ENCODE measurements around the gene MARCHF3.
"Not testable (repeated sequence)": the region's sequence is repeated elsewhere in the genome, so short reads cannot be mapped to it uniquely, and the experiment has no call there.

Gene MARCHF3

DNA sequence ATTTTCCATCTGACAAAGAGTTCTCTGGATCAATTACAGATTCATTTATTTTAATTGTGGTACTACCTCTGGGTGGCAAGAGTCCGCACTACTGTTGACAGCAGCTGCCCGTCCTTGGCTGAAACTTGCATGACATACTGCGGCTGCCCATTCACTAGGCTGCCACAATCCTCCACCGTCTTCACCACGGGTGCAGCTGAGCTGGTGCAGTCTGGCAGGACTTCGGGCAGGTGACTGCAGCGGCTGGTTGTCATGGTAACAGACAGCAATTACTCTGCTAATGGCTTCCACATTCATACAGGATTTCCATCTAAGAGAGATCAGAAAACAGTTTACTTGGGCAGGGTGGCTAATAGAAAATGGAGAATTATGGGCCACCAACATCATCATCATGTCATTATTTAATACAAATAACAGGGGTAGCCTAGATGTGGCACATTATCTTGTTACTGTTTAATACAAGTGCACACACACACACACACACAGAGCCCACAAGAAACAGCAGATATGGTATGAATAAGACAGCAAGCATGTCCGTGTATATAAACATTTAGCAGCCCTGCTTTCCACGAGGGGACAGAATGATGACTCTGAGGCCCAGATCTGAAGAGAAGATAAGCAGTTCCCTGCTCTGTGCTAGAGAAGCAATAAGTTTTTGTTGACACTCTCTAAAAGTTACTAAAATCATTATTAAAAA is 112.3 kb downstream of the MARCHF3 start:
- no peak for DNase-seq (ENCODE audit: low read depth)

DNA sequence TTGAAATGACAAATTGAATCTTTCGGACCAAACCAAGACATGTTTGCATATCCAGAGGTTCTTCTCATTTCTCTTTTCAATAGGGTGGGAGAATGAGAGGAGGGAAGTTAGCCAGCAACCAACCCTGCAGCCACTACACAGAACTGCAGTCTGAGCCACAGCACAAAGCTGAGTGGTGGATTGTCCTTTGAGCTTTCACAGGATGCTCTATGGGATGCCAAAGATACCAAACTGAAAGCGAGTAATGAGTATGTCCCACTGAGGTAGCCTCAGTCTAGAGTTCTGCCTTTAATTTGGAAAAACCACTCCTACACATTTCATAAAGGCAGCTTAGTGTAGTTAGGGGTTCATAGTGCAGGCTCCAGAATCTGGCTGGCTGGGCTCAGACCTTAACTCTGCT is 114.9 kb downstream of the MARCHF3 start:
- no peak for DNase-seq (ENCODE audit: low read depth)

DNA sequence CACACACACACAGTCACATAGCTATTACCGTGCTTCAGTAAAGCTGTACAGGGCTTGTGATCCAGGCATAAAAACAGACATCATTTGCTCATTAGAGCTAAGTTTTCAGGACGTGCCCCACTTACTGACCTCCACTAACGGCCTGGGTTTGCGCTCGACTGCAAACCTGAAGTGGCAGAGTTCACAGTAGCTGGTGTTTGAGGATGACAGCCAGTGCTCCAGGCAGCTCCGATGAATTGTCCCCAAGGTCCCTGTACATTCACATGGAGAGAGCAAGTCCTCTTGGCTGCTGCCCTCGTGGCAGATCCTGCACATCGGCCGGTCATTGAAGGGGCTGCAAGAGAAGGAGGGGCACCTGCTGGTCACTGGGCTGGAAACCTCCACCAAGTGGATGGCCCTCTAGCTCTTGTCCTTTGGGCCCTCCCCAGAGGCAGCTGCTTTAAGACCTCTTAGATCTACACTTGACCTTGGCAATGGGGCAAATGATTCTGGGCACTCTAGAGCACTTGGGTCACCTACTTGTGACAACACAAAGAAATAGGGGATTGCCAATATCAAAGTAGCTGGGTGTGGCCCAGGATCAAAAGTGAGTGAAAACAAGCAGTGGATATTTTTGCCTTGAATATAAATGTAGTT is 115.4 kb downstream of the MARCHF3 start:
- no peak for DNase-seq (ENCODE audit: low read depth)

DNA sequence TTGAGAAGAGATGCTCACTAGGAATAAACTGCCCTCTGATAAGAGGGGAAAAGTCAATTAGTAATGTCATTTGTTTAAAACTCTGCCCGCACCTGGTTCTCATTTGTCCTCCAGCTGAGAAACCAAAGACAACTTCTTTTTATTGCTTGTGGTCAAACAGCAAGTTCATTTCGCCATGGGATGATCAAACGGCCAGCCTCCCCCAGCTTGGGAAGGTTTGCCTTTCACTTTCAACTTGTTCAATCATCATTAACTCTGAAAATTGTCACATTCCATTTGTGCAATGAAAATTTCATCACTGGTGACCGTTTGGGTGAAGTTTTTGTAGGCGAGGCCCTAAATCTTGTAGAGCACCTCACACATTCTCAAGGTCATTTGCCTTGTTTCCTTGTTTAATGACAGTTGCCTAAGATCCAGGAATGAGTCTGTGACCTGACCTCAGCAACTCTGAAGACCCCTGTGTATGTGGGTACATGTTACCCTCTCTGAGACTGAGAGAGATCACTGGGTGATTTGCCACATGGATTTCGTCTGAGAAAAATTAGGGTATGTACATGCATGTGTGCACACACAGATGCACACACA is 117.7 kb downstream of the MARCHF3 start:
- no peak for DNase-seq (ENCODE audit: low read depth)

DNA sequence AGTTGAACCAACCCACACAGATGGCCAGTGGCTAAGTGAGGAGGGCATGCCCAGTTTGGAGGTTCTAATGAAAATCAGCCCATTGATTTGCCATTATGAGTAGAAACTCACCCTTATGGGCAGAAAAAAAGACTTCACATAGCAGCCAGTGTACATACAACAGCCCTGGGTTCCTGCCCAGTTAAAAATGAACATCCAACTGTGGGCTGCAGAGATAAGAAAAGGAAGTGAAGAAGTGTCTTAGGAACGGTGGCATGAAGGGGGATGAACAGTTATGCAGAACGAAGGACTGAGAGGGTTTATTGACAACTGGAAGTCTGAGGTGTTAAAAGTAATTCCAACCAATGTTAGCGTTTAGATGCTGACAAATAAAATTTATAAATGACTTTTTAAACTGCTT is 118.4 kb downstream of the MARCHF3 start:
- DNase-seq (ENCODE audit: low read depth): no peak

DNA sequence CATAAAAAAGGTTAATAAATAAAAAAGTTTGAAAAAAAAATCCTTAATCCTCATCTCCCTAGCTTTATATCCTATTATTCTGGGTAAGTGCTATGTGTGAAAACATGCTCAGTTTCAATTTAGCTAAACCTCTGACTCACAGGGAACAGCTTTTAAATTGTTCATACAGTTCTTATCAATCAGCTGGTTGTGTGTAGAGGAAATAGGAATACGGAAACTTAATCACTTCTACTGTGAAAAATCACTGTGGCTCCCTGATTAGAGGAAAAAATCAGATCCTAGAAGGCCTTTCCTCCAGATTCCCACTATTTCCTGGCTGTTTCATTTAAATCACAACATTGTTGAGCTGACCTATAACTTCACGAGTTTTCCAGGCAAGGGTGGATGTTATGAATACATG is 120.5 kb downstream of the MARCHF3 start:
- no peak for DNase-seq (ENCODE audit: low read depth)

DNA sequence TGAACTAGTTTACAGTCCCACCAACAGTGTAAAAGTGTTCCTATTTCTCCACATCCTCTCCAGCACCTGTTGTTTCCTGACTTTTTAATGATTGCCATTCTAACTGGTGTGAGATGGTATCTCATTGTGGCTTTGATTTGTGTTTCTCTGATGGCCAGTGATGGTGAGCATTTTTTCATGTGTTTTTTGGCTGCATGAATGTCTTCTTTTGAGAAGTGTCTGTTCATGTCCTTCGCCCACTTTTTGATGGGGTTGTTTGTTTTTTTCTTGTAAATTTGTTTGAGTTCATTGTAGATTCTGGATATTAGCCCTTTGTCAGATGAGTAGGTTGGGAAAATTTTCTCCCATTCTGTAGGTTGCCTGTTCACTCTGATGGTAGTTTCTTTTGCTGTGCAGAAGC is 126.0 kb downstream of the MARCHF3 start:
- DNase-seq (ENCODE audit: low read depth): not testable (repeated sequence)

DNA sequence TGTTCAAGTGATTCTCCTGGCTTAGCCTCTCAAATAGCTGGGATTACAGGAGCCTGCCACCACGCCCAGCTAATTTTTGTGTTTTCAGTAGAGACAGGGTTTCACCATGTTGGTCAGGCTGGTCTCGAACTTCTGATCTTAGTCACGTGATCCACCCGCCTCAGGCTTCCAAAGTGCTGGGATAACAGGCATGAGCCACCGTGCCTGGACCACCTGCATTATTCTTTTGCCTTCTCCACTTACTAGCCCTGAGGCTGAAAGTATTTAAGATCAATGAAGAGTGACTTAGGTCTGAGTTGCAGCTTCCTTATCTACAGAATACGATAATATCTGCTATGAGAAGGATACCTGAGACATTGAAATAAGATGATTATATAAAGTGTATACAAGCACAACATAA is 129.6 kb downstream of the MARCHF3 start:
- DNase-seq (ENCODE audit: low read depth): no peak

DNA sequence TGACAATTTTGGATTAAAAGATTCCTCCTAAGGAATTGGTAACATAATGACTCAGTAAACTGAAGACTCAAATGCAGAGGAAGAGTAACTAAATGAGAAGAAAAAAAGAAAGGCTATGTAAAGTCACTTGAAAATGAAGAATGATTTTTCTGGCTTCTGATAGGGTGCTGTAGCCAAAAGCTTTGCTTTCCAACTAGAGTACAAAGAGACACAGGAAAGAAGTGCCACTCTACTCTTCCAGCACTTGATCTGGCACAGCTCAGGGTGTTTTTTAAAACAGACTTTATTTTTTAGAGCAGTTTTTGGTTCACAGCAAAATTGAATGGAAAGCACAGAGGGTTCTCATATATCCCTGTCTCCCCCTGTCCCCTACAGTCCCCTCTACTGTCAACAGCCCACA is 130.9 kb downstream of the MARCHF3 start:
- DNase-seq (ENCODE audit: low read depth): no peak

DNA sequence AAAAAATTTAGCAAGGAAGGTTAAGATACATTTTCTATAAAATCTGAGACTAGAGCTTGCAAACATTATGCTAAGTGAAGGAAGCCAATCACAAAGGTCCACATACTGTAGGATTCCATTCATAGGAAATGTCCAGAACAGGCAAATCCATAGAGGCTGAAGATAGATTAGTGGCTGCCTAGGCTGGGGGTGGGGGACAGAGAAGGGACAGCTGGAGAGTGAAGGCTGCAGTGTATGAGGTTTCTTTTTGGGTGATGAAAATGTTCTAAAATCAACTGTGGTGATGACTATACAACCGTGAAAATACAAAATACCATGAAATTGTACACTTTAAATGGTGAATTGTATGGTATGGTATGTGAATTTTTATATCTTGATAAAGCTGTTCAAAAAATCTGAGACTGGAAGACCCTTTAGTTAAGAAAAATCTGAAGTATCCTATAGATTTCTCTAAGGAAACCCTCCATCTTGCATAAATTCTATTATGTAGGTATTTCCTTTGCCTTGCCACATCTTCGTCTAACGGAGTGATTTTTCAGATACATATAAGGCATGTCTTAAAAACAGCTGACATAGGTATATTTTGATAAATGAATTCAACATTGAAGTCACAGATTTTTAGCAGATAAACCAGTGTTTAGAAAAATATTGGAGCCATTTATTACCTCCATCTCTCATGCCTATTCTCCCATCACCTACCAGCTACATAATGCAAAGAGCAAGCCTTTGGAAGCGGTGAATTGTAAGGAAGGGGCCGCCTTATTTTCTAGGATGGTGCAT is 132.3 kb downstream of the MARCHF3 start:
- no peak for DNase-seq (ENCODE audit: low read depth)

DNA sequence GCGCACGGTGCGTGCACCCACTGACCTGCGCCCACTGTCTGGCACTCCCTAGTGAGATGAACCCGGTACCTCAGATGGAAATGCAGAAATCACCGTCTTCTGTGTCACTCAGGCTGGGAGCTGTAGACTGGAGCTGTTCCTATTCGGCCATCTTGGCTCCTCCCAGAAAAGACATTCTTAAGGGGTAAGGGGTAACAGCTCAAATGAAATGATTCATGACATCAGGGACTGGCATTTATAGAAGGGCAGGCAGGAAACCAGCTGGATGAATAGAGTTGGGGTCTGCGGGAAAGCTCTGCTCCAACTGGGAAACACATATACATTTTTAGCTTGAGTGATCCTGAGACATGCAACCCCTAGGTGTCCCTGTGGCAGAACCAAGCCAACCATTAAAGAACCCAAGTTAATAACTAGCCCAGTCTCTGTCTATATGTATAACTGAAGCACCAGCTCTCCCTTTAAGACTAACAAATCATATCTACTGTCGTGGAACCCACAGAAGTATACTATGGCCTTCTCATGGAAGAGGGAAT is 134.1 kb downstream of the MARCHF3 start:
- no peak for DNase-seq (ENCODE audit: low read depth)

DNA sequence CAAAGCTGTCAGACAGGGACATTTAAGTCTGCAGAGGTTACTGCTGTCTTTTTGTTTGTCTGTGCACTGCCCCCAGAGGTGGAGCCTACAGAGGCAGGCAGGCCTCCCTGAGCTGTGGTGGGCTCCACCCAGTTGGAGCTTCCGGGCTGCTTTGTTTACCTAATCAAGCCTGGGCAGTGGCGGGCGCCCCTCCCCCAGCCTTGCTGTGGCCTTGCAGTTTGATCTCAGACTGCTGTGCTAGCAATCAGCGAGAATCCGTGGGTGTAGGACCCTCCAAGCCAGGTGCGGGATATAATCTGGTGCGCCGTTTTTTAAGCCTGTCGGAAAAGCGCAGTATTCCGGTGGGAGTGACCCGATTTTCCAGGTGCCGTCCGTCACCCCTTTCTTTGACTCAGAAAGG is 134.6 kb downstream of the MARCHF3 start:
- not testable (repeated sequence) for DNase-seq (ENCODE audit: low read depth)

DNA sequence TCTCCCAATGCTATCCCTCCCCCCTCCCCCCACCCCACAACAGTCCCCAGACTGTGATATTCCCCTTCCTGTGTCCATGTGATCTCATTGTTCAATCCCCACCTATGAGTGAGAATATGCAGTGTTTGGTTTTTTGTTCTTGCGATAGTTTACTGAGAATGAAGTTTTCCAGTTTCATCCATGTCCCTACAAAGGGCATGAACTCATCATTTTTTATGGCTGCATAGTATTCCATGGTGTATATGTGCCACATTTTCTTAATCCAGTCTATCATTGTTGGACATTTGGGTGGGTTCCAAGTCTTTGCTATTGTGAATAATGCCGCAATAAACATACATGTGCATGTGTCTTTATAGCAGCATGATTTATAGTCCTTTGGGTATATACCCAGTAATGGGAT is 139.9 kb downstream of the MARCHF3 start:
- not testable (repeated sequence) for DNase-seq (ENCODE audit: low read depth)

DNA sequence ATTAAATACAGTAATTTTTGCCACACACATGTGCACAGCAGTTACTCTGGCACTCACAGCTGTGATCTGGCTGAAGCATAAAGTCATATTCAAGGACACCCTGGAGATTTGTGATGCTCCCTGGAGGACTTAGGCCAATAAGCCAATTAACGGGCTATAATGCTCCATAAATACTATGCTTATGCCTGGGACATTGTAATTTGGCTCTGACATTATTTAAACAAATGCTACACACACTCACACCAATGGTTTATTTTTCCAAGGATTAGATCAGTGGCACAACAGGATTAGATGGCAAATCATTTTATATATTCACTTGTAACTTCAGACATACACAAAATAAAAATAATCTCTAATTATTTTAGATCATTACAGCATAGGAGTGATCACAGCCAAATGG is 142.2 kb downstream of the MARCHF3 start:
- DNase-seq (ENCODE audit: low read depth): no peak

DNA sequence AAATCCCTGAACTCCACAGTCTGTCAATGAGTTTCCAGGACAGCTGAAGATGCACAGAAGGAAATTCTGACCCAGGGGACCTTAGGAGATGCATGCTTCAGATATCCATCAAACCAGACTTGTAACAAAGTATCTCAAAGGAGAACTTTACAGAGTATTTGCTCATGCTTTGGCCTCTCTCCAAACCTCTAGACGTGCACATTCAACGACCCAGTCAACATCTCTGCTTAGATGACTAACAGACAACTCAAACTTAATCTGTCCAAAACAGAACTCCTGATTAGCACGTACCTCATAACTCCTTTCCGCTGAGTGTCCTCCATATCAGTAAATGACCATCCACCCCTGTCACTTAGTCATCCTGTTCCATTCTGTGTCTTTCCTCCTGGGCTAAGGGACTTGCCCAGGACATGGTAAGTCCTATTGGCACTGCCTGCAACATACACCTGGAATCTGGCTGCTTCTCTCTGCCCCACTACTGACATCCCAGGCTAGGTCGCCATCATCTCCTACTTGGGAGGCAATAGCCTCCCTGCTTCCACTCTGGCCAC is 146.0 kb downstream of the MARCHF3 start:
- DNase-seq (ENCODE audit: low read depth): peak; percentile 65

DNA sequence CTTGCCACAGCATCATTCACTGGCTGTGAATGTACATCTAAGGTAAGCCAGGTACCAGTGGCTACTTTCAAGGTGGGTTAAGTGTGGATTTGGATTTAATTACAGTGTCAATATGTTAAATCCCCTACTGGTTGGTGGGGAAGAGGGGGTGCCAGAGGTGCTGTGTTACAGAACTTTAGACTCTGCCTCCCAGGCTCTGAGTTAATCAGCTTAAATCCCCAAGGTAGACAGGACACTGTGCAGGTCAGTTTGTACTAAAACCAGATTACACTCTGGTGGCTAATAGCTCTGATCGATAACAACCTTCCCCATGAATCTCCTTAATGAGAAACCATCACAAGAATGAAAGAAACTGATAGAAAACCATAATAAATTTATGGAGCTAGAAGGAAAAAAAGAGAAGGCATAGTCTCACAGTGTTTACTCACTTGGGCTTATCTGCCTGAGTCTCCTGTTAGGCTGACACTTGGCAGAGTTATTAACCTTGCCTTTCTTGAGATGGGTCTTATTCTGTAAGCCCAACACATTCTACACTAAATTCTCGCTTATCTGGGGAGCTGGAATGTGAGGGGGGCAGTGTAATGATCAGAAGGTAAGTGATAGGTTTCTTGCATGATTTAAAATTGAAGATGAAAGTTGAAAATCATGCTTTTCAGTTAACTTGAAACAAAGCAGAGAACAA is 146.7 kb downstream of the MARCHF3 start:
- DNase-seq (ENCODE audit: low read depth): no peak

DNA sequence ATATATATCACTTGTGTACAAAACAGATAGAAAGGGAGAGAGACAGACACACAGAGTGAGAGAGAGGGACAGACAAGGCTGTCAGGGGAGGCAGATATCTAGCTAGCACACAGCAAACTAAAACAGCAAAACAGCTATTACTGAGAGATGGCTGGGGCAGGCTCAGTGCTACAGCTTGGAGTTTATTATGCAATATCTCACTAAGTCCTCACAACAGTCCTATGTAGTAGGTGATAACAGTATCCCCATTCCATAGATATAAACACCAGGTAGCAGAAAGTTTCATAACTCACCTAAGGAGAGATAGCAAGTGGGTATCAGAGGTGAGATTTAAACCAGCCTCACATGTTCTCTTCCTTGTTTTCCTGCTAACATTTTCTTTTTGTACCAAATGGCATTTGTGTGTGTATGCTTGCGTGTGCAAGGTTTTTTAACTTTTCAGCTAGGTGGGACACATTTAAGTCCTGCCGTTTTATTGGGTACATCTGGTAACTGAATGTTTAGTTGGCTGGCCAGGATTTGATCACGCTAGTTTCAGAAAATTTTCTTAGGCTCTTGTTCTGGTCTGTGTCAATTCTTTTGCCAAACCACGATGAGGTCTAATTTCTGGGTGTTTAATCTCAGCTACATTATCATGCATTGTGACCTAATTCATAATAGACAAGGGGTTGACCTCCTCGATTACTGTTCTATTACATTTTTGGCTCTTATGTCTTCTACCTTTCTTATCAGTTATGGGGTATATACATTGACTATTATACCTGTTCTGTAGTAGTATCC is 148.3 kb downstream of the MARCHF3 start:
- no peak for DNase-seq (ENCODE audit: low read depth)

DNA sequence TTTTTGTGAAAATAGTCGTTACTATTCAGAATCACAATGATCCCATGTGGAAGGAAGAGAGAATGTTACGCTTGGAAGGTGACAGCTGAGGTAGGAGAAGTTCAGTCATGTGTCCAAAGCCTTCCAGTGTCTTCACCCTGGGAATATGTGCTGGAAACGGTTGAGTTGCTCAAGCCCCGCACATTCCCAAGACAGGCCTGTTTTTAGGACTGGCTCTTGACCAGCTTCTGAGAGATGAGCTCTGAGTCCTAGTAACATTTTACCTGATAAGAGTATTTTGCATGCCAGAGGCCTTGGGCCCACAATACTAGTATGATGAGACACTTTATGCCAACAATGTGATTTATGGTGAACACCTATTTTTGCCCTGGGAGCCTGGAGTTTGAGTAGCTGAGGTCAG is 151.7 kb downstream of the MARCHF3 start:
- DNase-seq (ENCODE audit: low read depth): no peak

DNA sequence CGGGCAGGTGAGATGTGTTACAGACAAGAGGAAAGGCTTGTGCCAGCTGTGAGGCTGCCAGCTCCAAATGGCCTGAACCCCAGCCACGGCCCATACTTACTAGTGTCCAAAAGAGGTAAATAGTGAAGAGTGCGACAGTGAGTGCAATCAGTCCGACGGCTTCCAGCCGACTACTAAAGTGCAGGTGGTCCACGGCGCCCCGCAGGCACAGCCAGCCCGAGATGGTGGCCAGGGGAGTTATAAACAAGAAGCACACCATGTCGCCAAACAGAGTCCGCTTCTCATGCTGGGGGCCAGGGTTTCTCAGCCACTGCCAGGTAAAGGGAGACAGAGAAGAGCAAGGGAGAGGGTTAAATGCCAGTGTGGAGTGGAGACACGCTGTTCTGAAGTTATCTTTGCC is 152.3 kb downstream of the MARCHF3 start:
- DNase-seq (ENCODE audit: low read depth): no peak

DNA sequence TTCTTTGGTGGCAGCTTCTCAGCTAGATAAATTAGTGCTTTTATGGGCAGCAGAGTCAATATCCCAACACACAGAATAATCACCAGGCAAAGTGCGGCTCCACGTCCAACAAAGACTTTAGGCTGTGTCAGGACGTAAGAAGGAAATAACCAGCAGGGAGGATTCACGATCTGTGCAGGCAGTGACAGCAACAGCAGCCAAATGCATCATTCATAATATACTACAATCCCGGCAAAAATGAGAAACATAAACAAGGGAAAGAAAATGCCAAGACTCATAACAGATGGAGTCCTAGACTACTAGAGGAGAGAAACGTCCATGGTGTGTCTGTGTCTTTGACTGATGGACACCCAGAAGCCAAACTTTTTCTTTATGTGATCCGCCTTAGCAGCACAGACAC is 152.8 kb downstream of the MARCHF3 start:
- DNase-seq (ENCODE audit: low read depth): no peak

DNA sequence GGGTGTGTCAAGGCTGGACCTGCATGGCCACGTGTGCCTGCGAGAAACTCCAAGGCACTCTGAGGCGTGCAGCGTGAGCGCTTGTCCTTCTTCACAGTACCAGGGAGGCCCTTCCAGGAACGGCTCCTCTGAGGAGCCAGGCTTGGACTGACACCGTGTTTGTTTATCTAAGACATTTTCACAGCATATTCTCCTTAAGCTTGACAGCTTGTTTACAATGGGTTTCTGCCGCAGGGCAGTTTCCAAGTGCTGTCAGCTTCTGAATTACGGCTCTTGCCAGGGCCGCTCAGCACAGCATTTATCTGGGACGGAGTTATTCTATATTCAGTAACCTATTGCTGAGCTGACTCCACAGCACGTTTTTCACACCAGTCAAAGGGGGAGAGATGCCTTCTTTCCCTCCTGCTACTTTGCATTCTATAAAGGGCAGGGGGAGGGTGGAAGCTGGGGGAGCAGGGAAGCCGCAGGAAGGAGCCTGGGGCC is 155.0 kb downstream of the MARCHF3 start:
- peak; percentile 4 for DNase-seq (ENCODE audit: low read depth)
